Lower lobe of right lung (tissue), 2 donors: ENCODE data around the gene RFTN2. TPM values are rescaled to one million over a fixed set of nuclear protein-coding genes. Genes with fewer than 3 reads are reported as not detected.

Experiments used
- ATAC-seq, 2 donors: fragments of 200-7000 bp; cut with Tn5 transposase; one replicate each; pipeline ENCODE4 v1.9.1; 2020 to 2022; ENCODE audit warnings: mild to moderate bottlenecking in 2 of 2, moderate library complexity in 2 of 2
- DNase-seq: peaks from one replicate; pipeline ENCODE4 v3.0.0-alpha.2; 2020
- H3K27ac ChIP-seq: fragments of 200-600 bp; one replicate; pipeline ENCODE4 v1.8.0; 2022
- H3K27me3 ChIP-seq: fragments of 200-600 bp; one replicate; pipeline ENCODE4 v1.8.0; 2022; ENCODE audit warnings: low read depth
- H3K36me3 ChIP-seq: fragments of 200-600 bp; one replicate; pipeline ENCODE4 v1.8.0; 2022; ENCODE audit warnings: mild to moderate bottlenecking
- H3K4me1 ChIP-seq: fragments of 200-600 bp; one replicate; pipeline ENCODE4 v1.8.0; 2022
- H3K4me3 ChIP-seq: fragments of 200-600 bp; one replicate; pipeline ENCODE4 v1.8.0; 2022; ENCODE audit warnings: mild to moderate bottlenecking
- H3K9me3 ChIP-seq: fragments of 200-600 bp; one replicate; pipeline ENCODE4 v1.8.0; 2022
- CTCF ChIP-seq: fragments of 200-600 bp; IDR thresholded peaks from one replicate; pipeline ENCODE4 v1.8.0; 2022; ENCODE audit warnings: antibody characterized with exemption, mild to moderate bottlenecking
- intact Hi-C: fragments of 100-400 bp; cut with DNase I; formaldehyde crosslinking; loops from one replicate; pipeline ENCODE4 v1.11.0; 2022
- total RNA-seq: library from RNA; stranded (reverse); fragmentation: NEBNext Ultra II Directional; extraction: Animal tissue kit (Norgen Biotek cat#: 25700); gene quantifications from one replicate; pipeline ENCODE4 v1.2.1, GENCODE V29; 2021
- donor health status: DM: no; HTN: yes; CAD: no; lungs with severe emphysema.

Gene RFTN2
- total RNA-seq, 1 donor from 2014 or later: 4.3 TPM

- ATAC-seq (no peak), DNase-seq (no peak)
- no peak for TF ChIP-seq CTCF
- no peak overlapping the region for H3K4me3 ChIP-seq
- no peaks in the 10 kb centered on the region for H3K27me3 ChIP-seq
- no peak overlapping the region for H3K27ac ChIP-seq
- peaks cover 6% of the 10 kb centered on the region for H3K4me1 ChIP-seq
- intact Hi-C loops: no loop called here
- no peaks in the 10 kb centered on the region for H3K9me3 ChIP-seq
- H3K36me3 ChIP-seq: no peaks in the 10 kb centered on the region
Observed at GRCh38 chr2:197677056-197677455, 1.7 kb upstream of the RFTN2 start.

GRCh38 chr2:197675711-197676188, 363 bp upstream of the RFTN2 start:
- Histone ChIP-seq H3K9me3 (no peaks in the 10 kb centered on the region), H3K4me3 (peak overlapping the region; percentile 43), H3K4me1 (peaks cover 6% of the 10 kb centered on the region), H3K27me3 (no peaks in the 10 kb centered on the region), H3K27ac (peak overlapping the region; percentile 49), H3K36me3 (no peaks in the 10 kb centered on the region)
- DNase-seq: no peak
- intact Hi-C loops: no loop called here
- TF ChIP-seq CTCF: no peak
- ATAC-seq: no peak

GRCh38 chr2:197674591-197674990, 796 bp downstream of the RFTN2 start:
- ATAC-seq (no peak), DNase-seq (no peak)
- TF ChIP-seq CTCF: no peak
- no peaks in the 10 kb centered on the region for H3K9me3 ChIP-seq
- no peaks in the 10 kb centered on the region for H3K27me3 ChIP-seq
- peaks cover 6% of the 10 kb centered on the region for H3K4me1 ChIP-seq
- H3K27ac ChIP-seq: peak overlapping the region; percentile 49
- intact Hi-C loops: no loop called here
- no peaks in the 10 kb centered on the region for H3K36me3 ChIP-seq
- H3K4me3 ChIP-seq: peak overlapping the region; percentile 43

- no peaks in the 10 kb centered on the region for H3K27me3 ChIP-seq
- H3K4me1 ChIP-seq: peaks cover 6% of the 10 kb centered on the region
- intact Hi-C loops: no loop called here
- DNase-seq: no peak
- no peaks in the 10 kb centered on the region for H3K36me3 ChIP-seq
- no peaks in the 10 kb centered on the region for H3K9me3 ChIP-seq
- no peak overlapping the region for H3K27ac ChIP-seq
- H3K4me3 ChIP-seq: peak overlapping the region; percentile 43
- TF ChIP-seq CTCF: no peak
- no peak for ATAC-seq
Observed at GRCh38 chr2:197674060-197674459, 1.3 kb downstream of the RFTN2 start.

- peaks cover 6% of the 10 kb centered on the region for H3K4me1 ChIP-seq
- no peak for TF ChIP-seq CTCF
- no peak overlapping the region for H3K27ac ChIP-seq
- H3K4me3 ChIP-seq: peak overlapping the region; percentile 43
- H3K9me3 ChIP-seq: no peaks in the 10 kb centered on the region
- intact Hi-C loops: no loop called here
- H3K27me3 ChIP-seq: no peaks in the 10 kb centered on the region
- no peaks in the 10 kb centered on the region for H3K36me3 ChIP-seq
- no peak for DNase-seq
- ATAC-seq: no peak
Observed at GRCh38 chr2:197673606-197674005, 1.8 kb downstream of the RFTN2 start.

- no peak for TF ChIP-seq CTCF
- intact Hi-C loops: no loop called here
- peak overlapping the region; percentile 43 for H3K4me3 ChIP-seq
Observed at GRCh38 chr2:197673106-197673505, 2.3 kb downstream of the RFTN2 start.

More at GRCh38 chr2:197673106-197673505, 2.3 kb downstream of the RFTN2 start:
- ATAC-seq (no peak), DNase-seq (no peak)
- peaks cover 6% of the 10 kb centered on the region for H3K4me1 ChIP-seq
- no peaks in the 10 kb centered on the region for H3K36me3 ChIP-seq
- no peaks in the 10 kb centered on the region for H3K27me3 ChIP-seq
- H3K9me3 ChIP-seq: no peaks in the 10 kb centered on the region
- H3K27ac ChIP-seq: no peak overlapping the region
